Measurements from ENCODE around the gene TMEM204.

- TF ChIP-seq POLR2A (IDR thresholded peaks at IDR 0.05; ENCODE audit: low read depth, low read length) (no peak), TAF1 (IDR thresholded peaks at IDR 0.05; ENCODE audit: borderline replicate concordance, low read depth, low read length) (no peak), POLR2AphosphoS5 (IDR thresholded peaks at IDR 0.05; ENCODE audit: low read depth, low read length) (no peak)
Observed at GRCh38 chr16:1556254-1556653, 22.8 kb downstream of the TMEM204 start.
